GM18519 (cell line): ENCODE data around the gene PRR12.
"Not testable (repeated sequence)": the region's sequence is repeated elsewhere in the genome, so short reads cannot be mapped to it uniquely, and the experiment has no call there.

Experiments used
- ATAC-seq: cut with Tn5 transposase; IDR thresholded peaks from one replicate; pipeline ENCODE4 v1.9.1; 2021; ENCODE audit warnings: mild to moderate bottlenecking, moderate library complexity; ENCODE audit not compliant: unreplicated experiment, low FRiP score

The PRR12 gene

DNA sequence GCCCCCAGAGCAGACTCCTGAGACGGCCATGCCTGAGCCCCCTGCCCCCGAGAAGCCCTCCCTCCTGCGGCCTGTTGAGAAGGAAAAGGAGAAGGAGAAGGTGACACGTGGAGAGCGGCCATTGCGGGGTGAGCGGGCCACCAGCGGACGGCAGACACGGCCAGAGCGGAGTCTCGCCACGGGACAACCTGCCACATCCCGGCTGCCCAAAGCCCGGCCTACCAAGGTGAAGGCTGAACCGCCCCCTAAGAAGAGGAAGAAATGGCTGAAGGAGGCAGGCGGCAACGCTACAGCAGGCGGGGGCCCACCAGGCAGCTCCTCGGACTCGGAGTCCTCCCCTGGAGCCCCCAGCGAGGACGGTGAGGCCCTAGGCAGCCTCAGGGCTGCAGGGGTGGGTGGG is 24.9 kb downstream of the PRR12 start:
- no peak for ATAC-seq

DNA sequence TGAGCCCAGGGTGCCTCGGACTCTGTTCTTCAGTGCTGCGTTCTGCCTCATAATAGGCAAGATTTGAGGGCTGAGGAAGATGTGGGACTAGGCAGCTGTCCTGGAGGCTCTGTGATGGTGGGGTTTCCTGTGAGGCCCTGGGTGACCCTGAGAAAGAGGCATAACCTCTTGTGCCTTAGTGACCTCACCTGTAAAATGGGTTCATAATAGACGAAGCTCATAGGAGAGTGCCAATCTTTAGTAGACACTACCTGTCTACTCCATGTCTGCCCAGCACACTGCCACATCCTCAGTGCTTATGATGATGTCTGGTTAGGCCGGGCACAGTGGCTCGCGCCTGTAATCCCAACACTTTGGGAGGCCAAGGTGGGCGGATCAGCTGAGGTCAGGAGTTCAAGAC is 25.6 kb downstream of the PRR12 start:
- no peak for ATAC-seq

DNA sequence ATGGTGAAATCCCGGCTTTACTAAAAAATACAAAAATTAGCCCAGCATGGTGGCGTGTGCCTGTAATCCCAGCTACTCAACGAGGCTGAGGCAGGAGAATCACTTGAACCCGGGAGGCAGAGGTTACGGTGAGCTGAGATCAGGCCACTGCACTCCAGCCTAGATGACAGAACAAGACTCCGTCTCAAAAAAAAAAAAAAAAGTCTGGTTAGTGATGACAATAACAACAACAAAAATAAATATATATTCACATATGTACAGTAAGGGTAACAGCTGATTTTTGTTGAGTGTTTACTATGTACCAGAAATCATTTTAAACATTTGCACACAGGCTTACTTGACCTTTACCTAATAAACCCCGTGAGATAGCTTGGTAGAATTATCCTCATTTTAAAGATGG is 26.0 kb downstream of the PRR12 start:
- no peak for ATAC-seq

DNA sequence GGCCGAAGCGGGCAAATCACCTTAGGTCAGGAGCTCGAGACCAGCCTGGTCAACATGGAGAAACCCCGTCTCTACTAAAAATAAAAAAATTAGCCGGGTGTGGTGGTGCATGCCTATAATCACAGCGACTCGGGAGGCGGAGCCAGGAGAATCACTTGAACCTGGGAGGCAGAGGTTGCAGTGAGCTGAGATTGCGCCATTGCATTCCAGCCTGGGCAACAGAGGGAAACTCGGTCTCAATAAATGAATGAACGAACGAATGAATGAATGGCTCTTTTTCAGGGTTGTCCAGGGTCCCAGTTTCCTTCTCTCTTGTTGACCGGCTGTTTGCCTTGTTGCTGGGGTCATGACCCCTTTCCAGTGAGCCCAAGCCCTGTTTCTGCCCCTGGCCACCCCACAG is 26.9 kb downstream of the PRR12 start:
- ATAC-seq = not testable (repeated sequence)

DNA sequence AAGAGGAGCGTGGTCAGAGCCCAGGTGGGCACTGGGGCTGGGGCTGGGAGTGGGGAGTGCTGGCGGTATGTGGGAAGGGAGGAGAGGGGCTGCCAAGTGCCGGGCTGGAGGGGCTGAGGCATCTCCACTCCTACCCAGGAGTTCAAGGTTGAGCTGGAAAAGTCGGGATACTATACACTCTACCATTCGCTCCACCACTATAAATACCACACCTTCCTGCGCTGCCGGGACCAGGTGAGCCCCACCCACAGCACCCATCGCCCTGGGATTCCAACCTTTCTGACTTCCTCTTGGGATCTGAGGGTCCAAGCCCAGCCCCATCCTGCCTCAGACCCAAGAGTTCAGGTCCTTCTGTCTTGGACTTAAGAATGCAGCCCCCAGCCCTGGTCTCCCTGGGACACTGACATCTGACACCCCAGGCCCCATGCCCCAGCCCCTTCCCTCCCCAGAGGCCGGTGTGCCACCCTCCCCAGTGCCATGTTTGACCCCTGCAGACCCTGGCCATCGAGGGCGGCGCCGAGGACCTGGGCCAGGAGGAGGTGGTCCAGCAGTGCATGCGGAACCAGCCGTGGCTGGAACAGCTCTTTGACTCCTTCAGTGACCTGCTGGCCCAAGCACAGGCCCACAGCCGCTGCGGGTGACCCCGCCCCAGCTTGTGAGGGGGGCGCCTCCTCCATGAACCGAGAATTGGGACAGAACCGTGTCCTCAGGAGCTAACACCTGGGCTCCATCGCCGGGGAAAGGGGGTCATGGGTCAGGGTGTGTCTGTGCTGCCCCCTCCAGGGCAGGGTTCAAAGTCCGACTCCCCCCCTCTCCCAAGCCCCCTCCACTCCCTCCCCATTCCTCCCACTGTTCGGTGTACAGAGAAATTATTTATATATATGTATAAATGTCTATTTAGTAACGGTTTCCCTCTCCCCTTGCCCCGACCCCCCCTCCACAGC is 34.3 kb downstream of the PRR12 start:
- no peak for ATAC-seq

DNA sequence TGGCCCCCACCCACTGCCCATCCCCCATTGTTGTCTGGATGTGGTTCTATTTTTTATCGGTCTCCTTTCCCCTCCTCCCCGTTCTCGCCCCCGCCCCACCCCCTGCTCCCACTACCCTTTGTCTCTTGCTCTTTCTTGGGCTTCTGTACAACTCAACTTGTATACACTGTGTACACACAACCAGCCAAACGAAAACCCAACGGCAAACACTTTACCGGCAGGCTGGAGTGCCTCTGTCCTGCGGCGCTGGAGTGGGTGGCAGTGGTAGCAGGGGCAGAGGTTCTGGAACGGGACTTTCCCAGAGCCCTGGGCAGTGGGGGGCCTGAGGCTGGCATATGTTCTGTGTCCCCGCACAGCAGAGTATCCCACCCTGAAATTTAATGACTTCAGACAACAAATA is 35.2 kb downstream of the PRR12 start:
- no peak for ATAC-seq

DNA sequence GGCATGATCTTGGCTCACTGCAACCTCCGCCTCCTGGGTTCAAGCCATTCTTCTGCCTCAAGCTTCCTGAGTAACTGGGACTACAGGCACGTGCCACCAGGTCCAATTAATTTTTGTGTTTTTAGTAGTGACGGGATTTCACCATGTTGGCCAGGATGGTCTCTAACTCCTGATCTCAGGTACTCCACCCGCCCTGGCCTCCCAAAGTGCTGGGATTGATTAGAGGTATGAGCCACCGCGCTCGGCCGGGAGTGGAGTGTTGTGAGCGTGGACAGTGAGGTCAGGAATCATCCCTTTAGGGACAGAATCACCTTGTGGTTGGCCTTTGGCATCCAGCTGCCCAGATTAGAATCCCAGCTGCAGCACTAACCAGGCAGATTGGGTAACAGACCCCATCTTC is 38.7 kb downstream of the PRR12 start:
- no peak for ATAC-seq

DNA sequence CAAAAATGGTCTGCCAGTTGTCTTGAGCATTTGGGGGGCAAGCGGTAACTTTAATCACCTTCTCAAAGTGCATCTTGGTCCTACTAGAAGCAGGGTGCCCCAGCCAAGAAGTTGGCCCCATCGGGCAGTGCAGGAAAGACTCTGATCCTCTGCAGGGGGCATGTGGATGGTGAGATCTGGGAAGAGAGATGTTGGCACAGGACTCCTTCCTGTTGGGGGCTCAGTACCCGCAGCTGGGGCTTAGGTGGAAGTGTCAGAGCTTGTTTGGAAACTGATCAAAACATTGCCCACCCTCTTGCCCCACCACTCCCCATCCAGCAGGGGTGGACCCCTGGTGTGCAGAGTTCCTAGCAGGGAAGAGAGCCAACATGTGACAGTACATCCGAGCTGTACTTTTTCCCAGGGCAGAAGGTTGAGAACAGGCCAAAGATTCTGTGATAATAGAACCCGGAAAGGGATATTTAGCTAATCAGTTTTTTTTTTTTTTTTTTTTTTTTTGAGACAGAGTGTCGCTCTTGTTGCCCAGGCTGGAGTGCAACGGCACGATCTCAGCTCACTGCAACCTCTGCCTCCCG is 40.1 kb downstream of the PRR12 start:
- ATAC-seq = no peak

DNA sequence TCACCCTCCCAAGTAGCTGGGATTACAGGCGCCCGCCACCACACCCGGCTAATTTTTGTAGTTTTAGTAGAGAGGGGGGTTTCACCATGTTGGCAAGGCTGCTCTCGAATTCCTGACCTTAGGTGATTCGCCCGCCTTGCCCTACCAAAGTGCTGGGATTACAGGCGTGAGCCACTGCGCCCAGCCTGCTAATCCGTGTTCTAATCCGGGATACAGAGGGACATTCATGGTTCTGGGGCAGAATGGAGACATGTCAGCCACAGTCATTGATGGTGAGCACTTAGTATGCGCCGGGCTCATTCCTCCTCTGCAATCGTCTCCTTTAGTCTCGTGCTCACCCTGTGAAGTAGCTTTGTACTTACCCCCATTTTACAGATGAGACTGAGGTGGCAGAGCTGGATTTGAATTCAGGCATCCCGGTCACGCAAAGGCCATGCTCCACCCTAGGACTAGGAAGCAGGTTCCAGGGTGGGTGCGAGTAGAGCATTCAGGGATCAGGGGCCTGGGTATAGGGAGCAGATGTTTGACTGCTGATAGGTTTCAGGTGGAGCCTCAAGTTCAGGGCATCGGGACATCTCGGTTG is 40.7 kb downstream of the PRR12 start:
- no peak for ATAC-seq

DNA sequence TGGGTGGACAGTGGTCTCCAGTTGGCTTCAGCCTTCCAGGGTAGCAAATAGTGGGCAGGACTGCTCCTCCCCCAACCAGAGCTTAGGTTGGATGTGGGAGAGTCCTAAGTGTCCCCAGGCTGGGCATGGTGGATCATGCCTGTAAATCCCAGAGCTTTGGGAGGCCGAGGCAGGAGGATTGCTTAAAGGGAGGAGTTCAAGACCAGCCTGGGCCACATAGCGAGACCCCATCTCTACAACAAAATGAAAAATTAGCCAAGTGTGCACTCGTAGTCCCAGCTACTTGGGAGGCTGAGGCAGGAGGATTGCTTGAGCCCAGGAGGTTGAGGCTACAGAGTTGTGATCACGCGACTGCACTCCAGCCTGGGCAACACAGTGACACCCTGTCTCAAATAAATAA is 41.6 kb downstream of the PRR12 start:
- ATAC-seq = no peak

DNA sequence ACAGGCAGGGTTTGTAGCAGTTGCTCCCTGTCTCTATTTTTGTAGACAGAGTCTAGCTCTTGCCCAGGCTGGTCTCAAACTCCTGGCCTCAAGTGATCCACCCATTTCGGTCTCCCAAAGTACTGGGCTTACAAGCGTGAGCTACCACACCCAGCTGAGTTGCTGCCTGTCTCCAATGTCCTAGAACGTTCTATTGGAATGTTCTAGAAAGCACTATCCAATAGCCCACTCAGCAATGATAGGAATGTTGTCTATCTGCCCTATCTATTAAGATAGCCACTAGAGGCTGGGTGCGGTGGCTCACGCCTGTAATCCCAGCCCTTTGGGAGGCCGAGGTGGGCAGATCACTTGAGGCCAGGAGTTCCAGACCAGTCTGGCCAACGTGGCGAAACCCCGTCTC is 42.3 kb downstream of the PRR12 start:
- ATAC-seq = not testable (repeated sequence)

DNA sequence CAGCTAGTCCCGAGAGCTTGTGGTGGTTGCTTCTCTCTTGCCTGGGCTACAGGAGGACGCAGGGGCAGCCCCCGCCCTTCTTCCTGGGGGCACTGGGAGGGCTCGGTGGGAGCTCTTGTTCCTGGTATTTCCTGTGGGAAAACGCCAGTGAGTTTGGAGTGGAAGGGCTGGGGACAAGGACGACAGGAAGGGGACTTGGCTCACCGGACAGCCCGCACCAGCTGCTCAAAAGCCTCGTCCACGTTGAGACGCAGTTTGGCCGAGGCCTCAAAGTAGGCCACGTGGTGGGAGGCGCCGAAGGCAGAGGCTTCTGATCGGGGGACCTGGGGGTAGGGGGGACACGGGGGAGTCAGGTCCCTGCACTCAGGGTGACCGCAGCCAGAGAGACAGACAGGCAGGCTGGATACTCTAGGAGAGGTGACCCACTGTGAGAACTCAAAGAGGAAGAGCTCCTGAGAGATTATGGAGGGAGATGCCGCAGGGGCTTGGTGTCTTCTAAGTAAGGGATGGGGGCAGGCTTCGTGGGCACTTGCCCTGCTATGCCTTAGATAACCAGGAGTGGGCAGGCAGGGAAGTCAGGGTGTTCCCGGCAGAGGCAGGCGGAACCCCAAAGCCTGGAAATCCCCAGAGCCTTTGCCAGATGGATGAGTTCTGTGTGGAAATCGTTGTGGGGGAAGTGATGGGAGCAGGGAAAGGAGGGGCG is 44.7 kb downstream of the PRR12 start:
- ATAC-seq = no peak

DNA sequence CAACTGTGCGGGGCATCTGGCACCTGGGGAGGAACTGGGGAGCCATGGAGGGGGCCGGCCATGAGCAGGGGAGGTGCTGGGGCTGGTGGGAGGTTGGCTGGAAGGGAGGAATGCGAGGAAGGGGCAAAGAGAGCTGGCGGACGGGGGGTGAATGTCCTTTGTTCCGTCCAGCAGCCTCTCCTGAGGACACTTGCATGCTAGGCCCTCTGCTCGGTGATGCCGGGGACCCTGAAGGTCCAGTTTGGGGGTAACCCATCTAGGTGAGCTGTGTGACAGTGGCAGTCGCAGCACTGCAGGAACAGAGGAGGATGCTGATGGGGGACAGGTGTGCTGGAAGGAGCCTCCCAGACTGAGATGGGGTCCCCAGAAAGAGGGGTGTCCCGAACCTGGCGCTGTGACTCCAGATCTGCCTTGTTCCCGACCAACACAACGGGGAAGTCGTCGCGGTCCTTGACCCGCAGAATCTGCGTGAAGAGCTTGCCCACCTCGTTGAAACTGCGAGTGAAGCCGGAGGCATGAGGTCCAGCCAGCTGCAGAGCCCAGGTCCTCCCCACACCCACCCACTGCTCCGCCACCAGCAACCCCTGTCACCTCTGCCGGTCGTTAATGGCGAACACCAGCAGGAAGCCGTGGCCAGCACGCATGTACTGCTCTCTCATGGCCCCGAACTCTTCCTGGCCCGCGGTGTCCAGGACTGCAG is 45.4 kb downstream of the PRR12 start:
- no peak for ATAC-seq

DNA sequence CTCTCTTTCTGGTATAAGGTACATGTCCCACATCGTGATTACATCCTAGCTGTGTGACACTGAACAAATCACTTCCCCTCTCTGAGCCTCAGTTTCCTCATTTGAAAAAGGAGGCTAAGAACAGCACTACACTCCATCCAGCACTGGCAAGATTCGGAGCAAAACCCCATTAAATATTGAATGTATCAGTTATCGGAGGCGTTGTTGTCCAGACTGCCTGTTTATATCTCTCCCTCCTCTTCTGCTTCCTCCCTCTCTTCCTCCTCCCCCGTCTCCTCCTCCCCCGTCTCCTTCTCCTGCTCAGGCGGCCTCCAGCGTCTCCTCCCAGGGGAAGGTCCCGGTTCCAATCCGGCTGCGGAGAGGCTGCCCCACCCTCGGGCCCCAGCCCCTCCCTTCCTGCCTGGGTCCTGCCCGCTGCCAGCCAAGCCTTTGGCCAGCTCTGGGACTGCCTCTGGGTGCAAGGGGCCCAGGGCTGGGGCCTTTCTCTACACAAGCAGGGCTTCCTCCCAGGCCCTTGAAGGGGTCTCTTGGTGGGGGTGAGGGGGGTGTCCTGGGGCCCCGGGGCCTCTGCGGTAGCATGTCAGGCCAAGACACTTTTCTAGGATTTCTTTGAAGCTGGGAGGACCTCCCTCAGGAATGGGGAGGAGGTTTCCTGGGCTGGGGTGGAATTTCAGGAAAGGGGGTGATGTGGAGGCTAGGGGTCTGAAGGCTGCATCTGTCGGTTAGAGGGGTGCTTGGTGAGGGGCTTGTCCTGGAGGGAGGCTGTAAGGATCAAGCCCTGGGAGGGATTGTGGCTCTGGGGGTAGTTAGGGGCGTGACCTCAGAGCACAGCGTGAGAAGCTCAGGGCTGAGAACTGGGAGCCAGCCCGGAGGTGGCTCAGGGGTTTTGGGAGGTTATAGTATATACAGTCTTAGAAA is 47.1 kb downstream of the PRR12 start:
- ATAC-seq = no peak

DNA sequence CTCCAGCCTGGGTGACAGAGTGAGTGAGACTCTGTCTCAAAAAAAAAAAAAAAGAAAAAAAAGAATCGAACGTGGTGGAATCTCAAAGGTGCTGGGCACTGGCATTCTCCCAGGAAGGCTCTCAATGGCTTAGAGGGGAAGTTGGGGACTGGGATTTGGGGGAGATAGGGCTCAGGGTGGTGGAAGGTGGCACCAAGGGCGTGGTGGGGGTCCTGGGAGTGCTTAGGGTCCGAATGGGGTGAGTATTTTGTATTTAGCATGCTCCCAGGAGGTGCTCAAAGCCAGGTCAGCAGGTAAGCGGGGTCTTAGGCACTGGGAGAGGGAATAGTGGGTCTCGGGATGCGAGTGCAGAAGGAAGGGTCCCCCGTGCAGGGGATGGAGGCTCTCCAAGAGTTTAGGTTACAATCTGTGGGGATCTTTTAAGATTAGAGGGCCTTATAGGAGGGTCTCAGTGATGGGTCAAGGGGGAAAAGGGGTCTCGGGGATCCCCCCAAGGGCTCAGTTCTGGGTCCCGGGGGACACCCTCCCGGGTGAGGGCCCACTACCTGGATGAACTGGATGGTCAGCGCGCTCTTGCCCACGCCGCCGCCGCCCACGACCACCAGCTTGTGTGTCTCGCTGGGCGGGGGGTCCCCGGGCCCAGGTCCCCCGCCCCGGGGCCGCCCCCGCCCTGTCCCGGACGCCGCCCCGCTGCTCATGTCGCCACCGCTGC is 48.6 kb downstream of the PRR12 start:
- ATAC-seq = no peak

DNA sequence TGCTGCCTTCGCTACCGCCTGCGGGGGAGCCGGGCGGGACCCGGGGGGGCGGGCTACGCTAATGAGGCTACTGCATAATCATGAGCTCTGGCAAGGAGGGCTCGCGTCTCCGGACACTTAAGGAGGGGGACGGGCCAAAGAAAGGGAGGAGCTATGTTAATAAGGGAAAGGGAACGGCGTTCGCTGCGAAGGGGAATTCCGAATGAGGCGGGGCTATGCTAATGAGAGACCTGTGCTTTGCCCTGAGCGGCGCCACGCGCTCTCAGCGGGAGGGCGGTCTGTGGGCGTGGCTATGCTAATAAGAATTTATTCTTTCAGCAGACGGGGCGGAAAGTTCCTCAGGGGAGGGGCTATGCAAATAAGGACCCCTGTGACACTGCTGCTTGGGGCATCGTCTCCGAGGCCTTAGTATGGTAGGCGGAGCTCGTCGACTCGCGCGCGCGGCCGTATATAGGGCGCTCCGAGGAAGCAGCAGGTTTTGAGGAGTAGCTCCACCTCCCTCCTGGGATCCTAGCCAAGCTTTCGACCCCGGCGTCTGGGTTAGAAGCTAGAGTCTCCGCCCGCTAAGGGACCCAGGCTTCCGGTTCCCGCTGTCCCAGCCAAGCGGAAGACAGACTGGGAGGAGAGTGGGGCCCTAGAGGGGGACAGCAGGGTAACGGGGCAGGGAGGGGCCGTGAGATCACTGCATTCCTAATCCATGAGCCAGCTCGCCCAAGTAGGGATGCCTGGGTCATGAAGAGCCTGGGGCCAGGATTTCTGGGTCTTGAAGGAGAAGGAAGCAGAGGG is 49.3 kb downstream of the PRR12 start, which contains the start of gene RRAS:
TSS of gene RRAS (minus strand) at position 31 of the 786 bp plus-strand sequence. CDS start 45 bp downstream, outside the sequence.
- peak; percentile 49 for ATAC-seq

DNA sequence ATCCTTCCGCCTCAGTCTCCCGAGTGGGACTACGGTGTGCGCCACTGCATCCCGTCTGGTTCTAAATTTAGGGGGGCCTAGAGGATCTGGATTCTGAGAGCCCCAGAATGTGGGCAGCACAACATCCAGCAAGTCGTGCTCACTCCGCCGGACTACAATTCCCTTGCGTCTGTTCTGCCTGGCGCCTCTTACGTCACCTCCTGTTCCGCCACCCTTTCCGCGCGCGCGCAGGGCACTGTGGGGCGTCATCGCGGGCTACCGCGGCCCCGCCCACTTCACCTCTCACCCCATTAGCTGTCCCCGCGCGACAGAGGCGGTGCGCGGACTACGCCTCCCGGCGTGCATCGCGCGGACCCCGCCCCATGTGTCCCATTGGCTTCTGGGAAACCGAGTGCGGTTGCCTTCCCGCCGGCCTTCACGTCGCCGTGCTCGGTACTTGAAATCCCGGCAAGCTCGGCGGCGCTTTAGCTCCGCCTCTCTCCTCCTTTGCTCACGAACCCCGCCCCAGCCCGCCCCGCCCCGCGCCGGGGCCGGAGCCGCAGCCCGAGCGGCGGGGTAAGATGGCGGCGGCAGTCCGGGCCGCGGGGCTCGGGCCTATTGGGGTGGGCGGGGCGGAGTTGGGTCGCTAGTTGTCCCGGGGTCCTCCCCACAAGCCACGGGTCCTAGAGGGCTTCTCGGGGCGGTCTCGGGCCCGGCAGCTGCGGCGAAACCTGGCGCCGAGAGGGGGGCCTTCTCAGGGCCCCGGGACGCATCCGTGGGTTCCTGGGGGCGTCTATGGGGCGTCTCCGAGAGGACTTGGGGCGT is 50.9 kb downstream of the PRR12 start, which contains the start of gene SCAF1:
TSS of gene SCAF1 (plus strand) at position 522 of the 804 bp plus-strand sequence. CDS start 2,818 bp downstream, outside the sequence.
- peak; percentile 47 for ATAC-seq
